Astrocyte (in vitro differentiated cells and primary cell): ENCODE results near the gene SUSD6.

Experiments used
- CTCF ChIP-seq: IDR thresholded peaks from 2 replicates; pipeline ENCODE4 v1.5.1; 2011; ENCODE audit warnings: low read depth, mild to moderate bottlenecking, inconsistent platforms, low read length, moderate library complexity; ENCODE audit not compliant: insufficient read depth
- EZH2 ChIP-seq: IDR thresholded peaks from 2 replicates; pipeline ENCODE4 v1.6.1; 2012; ENCODE audit warnings: mild to moderate bottlenecking, low read length, inconsistent platforms; ENCODE audit not compliant: insufficient read depth

- no peak for TF ChIP-seq CTCF
- no peak for TF ChIP-seq EZH2
Observed at GRCh38 chr14:69701857-69702256, 90.5 kb downstream of the SUSD6 start.
